GM12878 (cell line): Measurements from ENCODE around the gene GOSR1. TPM values are rescaled to one million over a fixed set of nuclear protein-coding genes. Genes with fewer than 3 reads are reported as not detected.
"Not testable (repeated sequence)": the region's sequence is repeated elsewhere in the genome, so short reads cannot be mapped to it uniquely, and the experiment has no call there.

ENCODE experiments used
- ATAC-seq: fragments of 200-7000 bp; cut with Tn5 transposase; 3 replicates; pipeline ENCODE4 v1.9.1; 2020; ENCODE audit warnings: mild to moderate bottlenecking, moderate library complexity
- BruUV-seq: library from RNA; stranded (reverse); fragments of 400-500 nt; replicated peaks from 2 replicates; lab custom pipeline; 2021; lab: Mats Ljungman, UMichigan
- CTCF ChIA-PET: fragments of 300-600 bp; sonication (Branson Sonifier 250); formaldehyde crosslinking; extraction: SDS; loops from one replicate; lab custom pipeline; 2021; ENCODE audit warnings: inconsistent platforms; lab: Yijun Ruan, JAX
- POLR2A ChIA-PET: fragments of 350-600 bp; formaldehyde crosslinking; extraction: SDS; loops from one replicate; lab custom pipeline; 2021; ENCODE audit warnings: inconsistent platforms; lab: Charles Lee
- RAD21 ChIA-PET: fragments of 300-600 bp; sonication (Branson Sonifier 250); formaldehyde crosslinking; loops from one replicate; lab custom pipeline; 2023; ENCODE audit warnings: antibody characterized with exemption; ENCODE audit not compliant: unreplicated experiment; lab: Charles Lee
- SMC1A ChIA-PET: fragments of 300-600 bp; sonication (Branson Sonifier 250); formaldehyde crosslinking; loops from one replicate; lab custom pipeline; 2023; ENCODE audit not compliant: unreplicated experiment, uncharacterized antibody; lab: Charles Lee
- DNase-seq: peaks from one replicate; pipeline ENCODE4 v3.0.0-alpha.2; 2011; ENCODE audit warnings: low read depth, low spot score
- FAIRE-seq: peaks from 3 replicates; lab custom pipeline; 2011; peaks lifted over from hg19 to GRCh38; lab: Jason Lieb, UNC
- H2AFZ ChIP-seq: 2 replicates; pipeline ENCODE4 v1.6.0; 2011; ENCODE audit warnings: low read depth, low read length, control low read depth; ENCODE audit not compliant: control insufficient read depth
- H3K27ac ChIP-seq: 2 replicates; pipeline ENCODE4 v1.5.1; 2011; ENCODE audit warnings: control low read depth; ENCODE audit not compliant: control insufficient read depth, insufficient read depth
- H3K27me3 ChIP-seq, 2 experiments: replicated peaks in 1 of 2; 2 replicates each; pipeline versions ENCODE4 v1.6.0 to v1.6.1; 2011; ENCODE audit warnings: low read length in 1 of 2; ENCODE audit not compliant: control insufficient read depth in 2 of 2, insufficient read depth in 2 of 2
- H3K36me3 ChIP-seq, 2 experiments: 2 replicates each; pipeline ENCODE4 v1.5.1; 2011; ENCODE audit warnings: low read length in 1 of 2; ENCODE audit not compliant: control insufficient read depth in 2 of 2, insufficient read depth in 2 of 2
- H3K4me1 ChIP-seq: 2 replicates; pipeline ENCODE4 v1.6.1; 2011; ENCODE audit warnings: mild to moderate bottlenecking, low read length, moderate library complexity, mixed read lengths; ENCODE audit not compliant: control insufficient read depth, insufficient read depth
- H3K4me2 ChIP-seq: 2 replicates; pipeline ENCODE4 v1.6.0; 2011; ENCODE audit warnings: control low read depth; ENCODE audit not compliant: control insufficient read depth, insufficient read depth
- H3K4me3 ChIP-seq: fragments of 200-600 bp; sonication (generic); 2 replicates; pipeline ENCODE4 v1.5.1; 2016
- H3K79me2 ChIP-seq: 2 replicates; pipeline ENCODE4 v1.6.0; 2011; ENCODE audit warnings: low read length; ENCODE audit not compliant: control insufficient read depth, insufficient read depth
- H3K9ac ChIP-seq: 2 replicates; pipeline ENCODE4 v1.8.0; 2011; ENCODE audit warnings: low read length, control low read depth, mixed read lengths; ENCODE audit not compliant: control insufficient read depth, insufficient read depth
- H3K9me3 ChIP-seq: replicated peaks from 3 replicates; pipeline ENCODE4 v1.5.1; 2011; ENCODE audit warnings: mild to moderate bottlenecking, low read length; ENCODE audit not compliant: control insufficient read depth, insufficient read depth
- H4K20me1 ChIP-seq: 2 replicates; pipeline ENCODE4 v1.6.0; 2011; ENCODE audit not compliant: control insufficient read depth, insufficient read depth
- WGBS: methylation state at CpG from one replicate; pipeline ENCODE4 v1.1.6; 2016; ENCODE audit warnings: low lambda C conversion rate; ENCODE audit not compliant: insufficient replicate concordance, insufficient coverage; ENCODE audit errors: missing lambda C conversion rate; 5-methylcytosine and 5-hydroxymethylcytosine counted together
- in situ Hi-C: fragments of 300-500 bp; cut with MboI; formaldehyde crosslinking; loops from 9 replicates; pipeline ENCODE4 v1.14.3; 2018; ENCODE audit warnings: mixed read lengths
- intact Hi-C: fragments of 100-400 bp; cut with micrococcal nuclease; formaldehyde crosslinking; loops from one replicate; pipeline ENCODE4 v1.14.2; 2022; ENCODE audit not compliant: unreplicated experiment
- polyA plus RNA-seq, 11 experiments: library from polyadenylated mRNA; depleted of rRNA in 4 of 11; unstranded in 6 of 11; stranded (reverse) in 5 of 11; fragments of >200 nt; fragmentation: Nextera tagmentation in 4 of 11; fragmentation: Illumina TruSeq in 1 of 11; extraction: Ambion mirVana in 4 of 11; extraction: Trizol in 1 of 11; gene quantifications; 1 replicate in 1 of 11; 2 replicates in 10 of 11; pipeline versions ENCODE4 v1.2.1 to v1.2.3, GENCODE V29; 2011 to 2016; ENCODE audit warnings: inconsistent platforms in 2 of 11, missing spikeins in 2 of 11, low read depth in 1 of 11
- total RNA-seq, 4 experiments: library from RNA; depleted of rRNA in 3 of 4; stranded (reverse); fragments of >200 nt in 3 of 4; fragmentation: Illumina TruSeq in 1 of 4; extraction: Trizol in 1 of 4; gene quantifications; 2 replicates each; pipeline versions ENCODE4 v1.2.1 to v1.2.3, GENCODE V29; 2013 to 2021

GOSR1 gene
- total and polyA plus RNA-seq, 10 of the 15 experiments (the other 5 are each of a cell fraction or from before 2014, with no cell fraction given): 21.4 to 99.3 (median 42.9) TPM

GRCh38 chr17:30560117-30561026 is 83.2 kb downstream of the GOSR1 start:
- SMC1A ChIA-PET, H3K4me2 ChIP-seq, H3K9ac ChIP-seq, in situ Hi-C loops, H2AFZ ChIP-seq, H3K4me3 ChIP-seq, H3K4me1 ChIP-seq, H3K36me3 ChIP-seq, H3K27ac ChIP-seq, BruUV-seq, ATAC-seq, CTCF ChIA-PET, H3K79me2 ChIP-seq, POLR2A ChIA-PET, DNase-seq, H3K9me3 ChIP-seq, H3K27me3 ChIP-seq, H4K20me1 ChIP-seq, FAIRE-seq, intact Hi-C loops: not testable (repeated sequence)
- WGBS: 39% methylated on average over 8 of the region's 8 CpGs
- RAD21 ChIA-PET: interaction anchor here (0.6 kb wide), 1 partner anchor 190 kb away, joined by 3 read pairs; no protein-coding TSS in a partner anchor

DNA sequence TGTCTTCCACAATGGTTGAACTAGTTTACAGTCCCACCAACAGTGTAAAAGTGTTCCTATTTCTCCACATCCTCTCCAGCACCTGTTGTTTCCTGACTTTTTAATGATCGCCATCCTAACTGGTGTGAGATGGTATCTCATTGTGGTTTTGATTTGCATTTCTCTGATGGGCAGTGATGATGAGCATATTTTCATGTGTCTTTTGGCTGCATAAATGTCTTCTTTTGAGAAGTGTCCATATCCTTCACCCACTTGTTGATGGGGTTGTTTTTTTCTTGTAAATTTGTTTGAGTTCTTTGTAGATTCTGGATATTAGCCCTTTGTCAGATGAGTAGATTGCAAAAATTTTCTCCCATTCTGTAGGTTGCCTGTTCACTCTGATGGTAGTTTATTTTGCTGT is 84.6 kb downstream of the GOSR1 start:
- intact Hi-C loops: not testable (repeated sequence)

DNA sequence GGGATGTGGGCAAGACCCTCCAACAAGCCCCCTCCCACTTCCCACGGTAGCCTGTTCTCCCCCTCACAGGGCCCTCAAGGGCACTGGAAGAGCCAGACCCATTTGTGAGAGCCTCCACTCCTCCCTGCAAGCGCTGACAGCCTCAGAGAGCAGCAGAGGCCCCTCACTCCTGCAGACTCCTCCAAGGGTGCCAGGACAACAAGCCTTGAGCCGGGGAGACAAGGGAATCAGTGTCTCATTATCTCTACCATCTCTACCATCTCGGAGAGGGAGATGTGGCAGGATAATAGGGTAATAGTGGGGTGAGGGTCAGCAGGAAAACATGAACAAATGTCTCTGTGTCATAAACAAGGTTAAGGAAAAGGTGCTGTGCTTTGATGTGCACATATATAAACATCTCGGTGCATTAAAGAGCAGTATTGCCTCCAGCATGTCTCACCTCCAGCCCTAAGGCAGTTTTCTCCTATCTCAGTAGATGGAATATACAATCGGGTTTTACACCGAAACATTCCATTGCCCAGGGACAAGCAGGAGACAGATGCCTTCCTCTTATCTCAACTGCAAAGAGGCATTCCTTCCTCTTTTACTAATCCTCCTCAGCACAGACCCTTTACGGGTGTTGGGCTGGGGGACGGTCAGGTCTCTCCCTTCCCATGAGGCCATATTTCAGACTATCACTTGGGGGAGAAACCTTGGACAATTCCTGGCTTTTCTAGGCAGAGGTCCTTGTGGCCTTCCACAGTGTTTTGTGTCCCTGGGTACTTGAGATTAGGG is 86.1 kb downstream of the GOSR1 start:
- BruUV-seq, FAIRE-seq, H2AFZ ChIP-seq, H3K9me3 ChIP-seq, H3K4me1 ChIP-seq, intact Hi-C loops, ATAC-seq, H3K4me3 ChIP-seq, H3K79me2 ChIP-seq, H3K27ac ChIP-seq, H3K36me3 ChIP-seq, DNase-seq, H4K20me1 ChIP-seq, RAD21 ChIA-PET, POLR2A ChIA-PET, H3K9ac ChIP-seq, in situ Hi-C loops, H3K4me2 ChIP-seq, CTCF ChIA-PET, H3K27me3 ChIP-seq: not testable (repeated sequence)
- SMC1A ChIA-PET: interaction anchor here (0.7 kb wide), 1 partner anchor 221 kb away, joined by 3 read pairs; no protein-coding TSS in a partner anchor
- WGBS: 28% methylated on average over 9 of the region's 9 CpGs

More for the DNA sequence above, 84.6 kb downstream of the GOSR1 start:
- H3K9ac ChIP-seq, H3K27ac ChIP-seq, H3K27me3 ChIP-seq, H3K36me3 ChIP-seq, in situ Hi-C loops, CTCF ChIA-PET, SMC1A ChIA-PET, POLR2A ChIA-PET, H3K4me1 ChIP-seq, FAIRE-seq, H3K4me3 ChIP-seq, H4K20me1 ChIP-seq, H2AFZ ChIP-seq, H3K79me2 ChIP-seq, RAD21 ChIA-PET, H3K9me3 ChIP-seq, H3K4me2 ChIP-seq, DNase-seq, BruUV-seq, ATAC-seq: not testable (repeated sequence)
- WGBS: 62% methylated on average over 1 of the region's 1 CpG
